Measurements from ENCODE around the gene AK4.

Gene AK4

DNA sequence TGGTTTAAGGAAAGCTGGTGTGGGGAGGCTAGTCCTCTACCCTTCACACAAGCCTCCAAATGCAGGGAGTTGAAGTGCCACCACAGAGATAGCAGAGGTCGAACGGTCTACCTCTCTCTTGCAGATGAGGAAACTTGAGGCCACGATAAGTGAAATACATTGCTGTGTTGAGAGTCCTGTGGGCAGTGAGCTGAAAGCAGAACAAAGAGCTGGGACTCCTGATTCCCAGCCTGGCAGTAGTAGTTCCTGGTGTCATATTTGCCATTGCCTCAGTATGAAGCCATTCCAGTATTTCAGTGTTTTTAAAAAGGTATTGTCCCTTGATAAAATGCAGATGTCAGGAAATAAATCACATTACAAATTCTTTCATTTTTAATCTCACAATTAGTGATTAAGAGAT is 28.6 kb downstream of the AK4 start:
- no peak for DNase-seq (ENCODE audit: low read depth, low spot score)

DNA sequence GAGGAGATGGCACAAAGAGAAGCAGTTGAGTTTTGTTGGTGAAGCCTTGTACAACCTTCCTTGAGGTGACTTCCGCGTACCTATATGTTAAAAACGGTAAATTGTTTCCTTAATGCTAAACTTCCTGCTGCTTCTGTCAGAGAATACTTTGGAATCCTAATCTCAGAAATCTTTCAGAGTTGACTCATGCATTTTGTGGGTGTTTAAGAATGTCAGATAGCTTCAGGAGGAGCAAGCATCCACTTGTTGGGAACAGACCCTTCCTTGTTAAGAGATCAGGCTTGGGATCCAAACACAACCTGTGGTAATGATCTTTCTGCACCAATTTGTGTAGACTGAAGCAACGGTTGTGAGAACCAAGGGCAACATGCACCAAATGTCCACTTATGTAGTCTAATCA is 29.5 kb downstream of the AK4 start:
- DNase-seq (ENCODE audit: low read depth, low spot score), result no peak

DNA sequence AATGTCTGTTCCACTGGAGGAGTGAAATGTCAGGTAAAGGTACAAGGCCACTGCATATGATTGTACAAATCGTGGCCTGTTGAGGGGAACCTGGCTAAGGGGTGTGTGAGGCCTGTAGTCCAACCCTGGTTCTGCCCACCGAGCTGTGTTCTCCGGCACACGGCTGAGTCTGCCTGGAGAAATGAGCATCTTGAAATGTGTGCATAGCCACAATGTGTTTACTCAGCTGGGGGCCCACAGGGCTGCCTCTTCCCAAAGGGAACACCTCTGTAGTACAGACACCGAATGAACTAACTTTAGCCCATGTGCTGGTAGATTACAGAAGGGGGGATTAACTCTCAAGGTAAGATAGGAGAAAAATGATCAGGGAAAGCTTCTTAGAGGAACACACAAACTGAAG is 30.2 kb downstream of the AK4 start:
- DNase-seq (ENCODE audit: low read depth, low spot score), result no peak

DNA sequence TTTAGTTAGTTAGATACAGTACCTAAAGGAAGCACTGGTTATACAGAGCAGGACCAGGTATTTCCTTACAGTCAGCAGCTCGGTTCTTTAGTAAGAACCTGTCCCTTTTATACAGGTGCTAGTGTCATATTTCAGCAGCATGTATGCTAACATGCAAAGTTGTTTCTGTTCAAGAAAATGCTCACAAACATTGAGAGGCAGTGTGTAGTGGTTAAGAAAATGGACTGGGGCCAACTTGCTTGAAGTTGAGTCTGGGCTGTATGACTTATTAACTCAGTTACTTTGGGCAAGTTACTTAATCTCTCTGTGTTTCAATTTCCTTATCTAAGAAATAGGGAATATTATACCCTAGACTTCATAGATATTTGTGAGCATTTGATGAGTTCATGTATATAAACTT is 31.1 kb downstream of the AK4 start:
- no peak for DNase-seq (ENCODE audit: low read depth, low spot score)

DNA sequence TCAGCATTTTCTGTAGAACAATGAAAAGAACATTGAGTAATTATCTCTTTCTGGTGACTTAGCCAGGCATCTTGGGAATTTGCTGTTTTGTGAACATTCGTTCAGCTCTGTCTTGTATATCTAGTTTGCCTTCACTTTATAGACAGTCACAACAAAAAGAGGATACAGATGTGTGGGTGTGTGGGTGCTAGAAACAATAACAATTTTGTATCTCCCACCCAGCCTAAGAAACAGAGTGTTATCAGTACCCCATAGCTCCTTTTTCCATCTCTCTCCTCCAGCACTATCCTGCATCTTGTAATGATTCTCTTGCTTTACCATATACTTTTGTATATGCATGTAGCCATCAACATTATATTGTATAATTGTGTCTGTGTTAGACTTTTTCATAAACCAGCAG is 33.0 kb downstream of the AK4 start:
- DNase-seq (ENCODE audit: low read depth, low spot score), result no peak

DNA sequence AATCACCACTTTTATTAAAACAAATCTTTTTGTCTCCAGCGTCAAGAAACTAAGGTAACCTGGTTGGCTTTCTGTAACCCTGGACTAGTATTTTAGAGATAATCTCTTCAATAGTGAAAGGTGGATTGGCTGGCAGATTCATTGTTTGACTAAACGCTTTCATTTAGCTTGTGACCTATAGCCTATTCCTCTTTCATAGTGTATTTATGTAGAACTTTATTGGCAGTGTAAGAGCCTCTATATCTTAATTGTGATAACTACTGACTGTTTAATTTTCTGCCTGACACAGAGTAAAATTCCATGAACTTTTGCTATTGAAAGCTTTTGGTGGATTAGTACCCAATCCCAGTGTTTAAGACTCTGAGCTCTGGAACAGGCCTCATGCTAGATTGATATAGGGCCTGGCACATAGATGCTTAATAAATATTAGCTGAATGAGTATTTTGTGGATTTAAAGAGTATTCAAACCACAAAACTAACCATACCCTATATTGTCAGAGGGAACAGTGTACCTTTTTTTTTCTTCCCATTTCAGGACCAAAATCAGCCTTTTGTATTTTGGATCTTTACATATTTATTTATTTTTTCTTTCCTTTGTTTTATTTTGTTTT is 34.8 kb downstream of the AK4 start:
- DNase-seq (ENCODE audit: low read depth, low spot score), result no peak

DNA sequence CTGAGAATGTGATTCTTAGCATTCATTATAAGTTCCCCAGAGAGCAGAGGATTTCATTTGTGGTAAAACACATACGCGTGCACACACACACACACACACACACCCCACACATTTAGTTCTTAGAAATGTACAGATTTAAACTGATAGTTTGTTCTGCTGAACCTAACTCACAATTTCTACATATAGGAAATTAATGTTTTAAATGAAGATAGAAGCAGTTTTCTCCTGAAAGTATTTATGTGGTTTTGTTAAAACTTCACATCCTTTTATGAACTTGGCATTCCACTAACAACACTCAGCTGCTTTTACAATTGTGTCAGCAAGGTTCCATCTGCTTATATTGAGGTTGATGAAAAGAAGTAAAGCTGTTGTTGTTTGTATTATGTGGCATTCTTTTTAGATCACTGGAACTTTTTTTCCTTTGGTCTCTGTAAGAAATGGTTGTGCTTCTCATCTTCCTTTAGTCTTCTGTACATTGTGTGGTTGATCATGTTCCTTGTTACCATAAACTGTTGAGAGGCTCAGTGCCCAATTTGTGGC is 41.6 kb downstream of the AK4 start:
- no peak for DNase-seq (ENCODE audit: low read depth, low spot score)

DNA sequence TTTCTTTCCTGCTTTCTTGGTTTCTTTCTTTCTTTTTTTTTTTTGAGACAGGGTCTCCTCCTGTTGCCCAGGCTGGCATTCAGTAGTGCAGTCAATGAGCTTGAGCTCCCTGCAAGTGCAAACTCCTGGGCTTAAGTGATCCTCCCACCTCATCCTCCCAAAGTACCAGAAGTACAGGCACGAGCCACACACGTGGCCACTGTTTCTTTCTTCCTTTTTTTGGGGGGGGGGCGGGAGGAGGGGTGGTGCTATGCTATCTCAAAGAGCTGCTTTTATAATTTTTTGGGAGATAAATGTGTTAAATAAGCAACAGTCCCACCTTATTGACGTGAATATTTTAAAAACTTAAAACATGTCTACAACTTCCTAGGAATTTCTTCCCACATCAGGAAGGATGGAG is 42.2 kb downstream of the AK4 start:
- no peak for DNase-seq (ENCODE audit: low read depth, low spot score)

DNA sequence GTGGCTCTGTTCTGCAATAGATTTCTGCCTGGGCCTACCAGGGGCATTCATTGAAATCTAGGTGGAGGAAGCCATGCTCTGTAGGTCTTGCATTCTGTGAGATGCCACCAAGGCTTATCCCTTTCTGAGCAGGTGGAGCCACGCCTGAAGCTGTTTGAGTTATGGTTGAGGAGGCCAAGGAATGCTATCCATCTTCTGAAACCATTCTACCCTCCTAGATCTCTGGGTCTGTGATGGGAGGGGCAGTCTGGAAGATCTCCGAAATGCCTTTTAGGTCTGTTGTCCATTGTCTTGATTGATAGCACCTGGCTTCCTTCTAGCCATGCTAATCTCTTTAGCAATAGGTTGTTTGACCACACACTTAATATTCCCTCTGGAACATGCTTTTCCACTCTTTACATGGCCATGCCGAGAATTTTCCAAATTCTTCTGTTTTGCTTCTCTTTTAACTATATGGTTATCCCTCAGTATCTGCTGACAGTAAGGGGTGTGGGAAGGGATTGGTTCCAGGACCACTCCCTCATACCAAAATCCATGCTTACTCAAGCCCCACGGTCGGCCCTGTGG is 45.2 kb downstream of the AK4 start:
- no peak for DNase-seq (ENCODE audit: low read depth, low spot score)

DNA sequence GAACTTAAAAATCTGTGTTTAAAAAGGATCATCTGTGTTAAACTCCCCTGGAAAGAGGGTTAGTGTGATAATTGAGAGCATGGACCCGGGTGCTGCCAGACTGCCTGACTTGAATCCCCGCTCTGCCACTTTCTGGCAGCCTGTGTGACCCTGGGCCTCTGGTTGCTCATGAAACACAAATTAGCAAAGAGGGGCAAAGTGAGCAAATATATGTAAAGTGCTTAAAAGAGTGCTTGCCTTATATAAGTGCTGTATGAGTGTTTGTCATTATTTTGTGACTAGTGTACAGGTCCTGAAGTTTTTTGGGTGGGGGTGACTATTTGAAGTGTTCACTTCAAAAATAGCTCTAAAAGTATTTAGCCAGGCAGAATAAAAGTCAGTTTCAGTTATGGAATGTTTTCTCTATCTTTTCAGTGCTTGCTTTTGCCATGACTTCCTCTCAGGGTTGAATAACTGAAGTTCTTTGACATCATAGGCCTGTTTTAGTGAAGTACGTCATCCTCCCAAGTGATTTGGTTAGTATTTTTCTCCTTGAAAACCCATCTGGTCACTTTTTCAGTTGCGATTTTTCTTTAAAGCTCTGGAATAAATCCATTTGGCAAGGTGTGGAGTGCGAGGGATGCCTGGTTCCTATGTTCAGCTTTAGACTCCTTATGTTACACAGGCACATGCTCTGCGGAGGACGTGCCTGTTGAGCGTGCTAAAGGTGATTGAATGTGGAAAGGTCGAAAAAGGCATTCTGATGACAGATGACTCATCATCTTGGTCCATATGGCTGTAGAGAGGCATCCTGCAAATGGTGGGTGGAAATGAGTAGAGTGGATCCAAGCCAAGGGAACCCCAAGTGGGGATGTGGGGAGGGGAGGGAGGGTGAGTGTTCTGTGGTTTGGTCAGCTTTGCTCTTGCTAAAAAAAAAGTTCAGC is 47.8 kb downstream of the AK4 start:
- no peak for DNase-seq (ENCODE audit: low read depth, low spot score)

DNA sequence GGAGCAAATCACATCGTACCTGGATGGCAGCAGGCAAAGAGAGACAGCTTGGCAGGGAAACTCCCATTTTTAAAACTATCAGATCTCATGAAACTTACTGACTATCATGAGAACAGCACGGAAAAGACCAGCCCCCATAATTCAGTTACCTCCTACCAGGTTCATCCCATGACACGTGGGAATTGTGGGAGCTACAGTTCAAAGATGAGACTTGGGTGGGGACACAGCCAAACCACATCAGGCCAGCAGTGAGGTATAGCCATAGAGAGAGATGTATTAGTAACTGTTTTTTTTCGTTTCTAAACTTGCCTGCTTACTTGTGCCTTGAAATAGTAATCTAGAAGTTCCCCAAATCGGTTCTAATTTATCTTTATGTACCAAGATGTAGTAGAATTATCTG is 48.9 kb downstream of the AK4 start:
- DNase-seq (ENCODE audit: low read depth, low spot score), result no peak

DNA sequence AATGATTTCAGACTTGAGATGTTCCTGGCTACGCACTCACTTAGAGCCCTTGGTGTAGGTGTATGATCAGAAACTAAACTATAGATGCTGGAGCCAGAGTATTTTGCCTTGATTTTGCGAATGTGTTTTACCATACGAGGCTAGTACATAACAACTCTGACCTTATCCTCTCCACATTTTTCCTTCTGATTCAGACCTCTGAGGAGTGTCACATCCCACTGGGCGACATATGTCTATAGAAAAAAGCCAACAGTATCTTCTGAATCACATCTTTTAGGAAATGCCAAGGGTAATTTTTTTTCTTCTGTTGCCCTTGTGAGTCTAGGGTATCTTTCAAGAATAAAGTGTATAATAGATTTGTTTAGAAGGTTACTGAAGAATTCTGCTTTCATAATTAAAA is 49.6 kb downstream of the AK4 start:
- no peak for DNase-seq (ENCODE audit: low read depth, low spot score)

DNA sequence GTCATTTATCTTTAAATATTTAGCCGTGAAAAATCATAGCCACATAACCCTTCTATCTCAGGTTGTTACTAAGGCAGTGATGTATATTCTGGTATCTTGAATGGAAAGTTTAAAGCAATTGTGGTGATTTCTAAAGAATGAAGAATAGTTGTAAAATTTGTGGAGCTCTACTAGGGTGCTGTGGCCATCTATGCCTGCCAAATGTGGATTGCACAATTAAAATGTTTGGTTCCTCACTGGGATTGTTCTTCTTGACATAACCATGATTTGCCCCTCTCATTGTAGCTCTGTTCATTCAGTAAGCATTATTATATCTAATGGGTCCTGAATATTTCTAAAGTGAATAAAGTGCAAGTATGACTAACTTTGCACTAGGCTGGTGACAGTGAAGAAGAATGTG is 50.1 kb downstream of the AK4 start:
- no peak for DNase-seq (ENCODE audit: low read depth, low spot score)

DNA sequence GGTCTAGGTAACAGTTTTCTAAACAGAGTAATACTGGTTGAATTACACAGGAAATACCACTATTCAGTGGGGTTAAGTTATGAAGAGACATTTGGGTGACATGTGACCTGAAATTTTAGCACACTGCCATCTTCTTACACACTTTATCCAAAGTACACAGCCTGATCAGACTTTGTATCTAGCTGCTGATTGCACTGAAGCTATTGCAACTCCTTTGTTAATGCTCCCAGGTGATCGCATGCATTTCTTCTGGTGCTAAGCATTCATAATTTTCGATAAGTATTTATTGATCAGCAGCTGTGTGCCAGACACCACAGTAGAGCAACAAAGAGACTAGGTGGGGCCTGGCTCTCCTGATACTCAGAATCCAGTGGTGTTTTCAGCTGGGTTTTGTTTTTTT is 52.4 kb downstream of the AK4 start:
- DNase-seq (ENCODE audit: low read depth, low spot score), result no peak

DNA sequence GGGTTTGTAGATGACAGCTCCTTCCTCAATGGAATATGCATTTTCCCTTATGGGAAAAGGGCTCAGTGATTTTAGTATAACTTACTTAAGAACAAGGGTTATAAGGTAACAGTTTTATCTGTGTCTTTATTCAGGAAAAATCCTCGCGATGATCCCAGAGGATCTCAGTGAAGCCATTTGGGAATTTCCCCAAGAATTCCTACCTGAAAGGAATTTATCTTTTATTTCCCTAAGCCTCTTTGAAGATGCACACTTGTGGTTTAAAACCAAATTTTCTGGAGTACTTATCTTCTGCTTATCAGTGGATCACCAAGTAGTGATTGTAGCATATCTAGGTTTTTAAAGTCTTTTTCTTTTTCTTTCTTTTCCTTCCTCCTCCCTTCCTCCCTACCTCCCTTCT is 58.8 kb downstream of the AK4 start:
- no peak for DNase-seq (ENCODE audit: low read depth, low spot score)

DNA sequence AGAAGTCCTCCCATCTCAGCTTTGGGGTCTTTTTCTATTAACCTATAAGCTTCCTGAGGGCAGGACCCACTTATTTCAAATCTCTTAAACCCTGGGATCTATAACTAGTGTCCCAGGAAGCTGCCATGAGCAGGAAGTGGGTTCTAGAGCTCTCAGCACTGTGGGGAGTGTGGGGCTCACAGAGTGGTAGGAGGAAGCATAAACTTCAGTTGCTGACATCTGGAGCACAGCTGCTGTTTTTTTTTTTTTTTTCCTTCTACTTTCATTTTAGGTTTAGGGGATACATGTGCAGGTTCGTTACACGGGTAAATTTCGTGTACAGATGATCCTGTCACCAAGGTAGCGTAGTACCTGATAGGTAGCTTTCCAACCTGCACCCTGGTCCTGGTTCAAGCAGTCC is 59.3 kb downstream of the AK4 start:
- no peak for DNase-seq (ENCODE audit: low read depth, low spot score)

DNA sequence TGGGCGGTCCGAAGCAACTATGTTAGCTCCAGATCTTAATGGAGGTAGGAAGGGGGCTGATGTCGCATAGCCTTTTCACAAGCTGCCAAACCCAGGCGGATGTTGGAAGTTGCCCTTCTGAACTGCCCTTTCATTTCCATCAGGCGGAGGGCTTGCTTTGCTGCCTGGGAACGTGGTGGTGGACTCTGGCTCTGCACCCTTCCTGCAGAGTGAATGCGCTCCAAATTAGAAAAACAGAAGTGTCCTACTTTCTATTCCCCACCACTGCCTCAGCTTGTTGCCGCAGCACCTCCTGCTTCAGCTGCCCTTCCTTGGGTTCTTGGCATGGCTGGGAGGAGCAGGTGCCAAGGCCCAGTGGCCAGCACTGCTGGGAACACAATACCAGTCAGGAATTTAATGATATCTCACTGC is 60.6 kb downstream of the AK4 start:
- no peak for DNase-seq (ENCODE audit: low read depth, low spot score)

DNA sequence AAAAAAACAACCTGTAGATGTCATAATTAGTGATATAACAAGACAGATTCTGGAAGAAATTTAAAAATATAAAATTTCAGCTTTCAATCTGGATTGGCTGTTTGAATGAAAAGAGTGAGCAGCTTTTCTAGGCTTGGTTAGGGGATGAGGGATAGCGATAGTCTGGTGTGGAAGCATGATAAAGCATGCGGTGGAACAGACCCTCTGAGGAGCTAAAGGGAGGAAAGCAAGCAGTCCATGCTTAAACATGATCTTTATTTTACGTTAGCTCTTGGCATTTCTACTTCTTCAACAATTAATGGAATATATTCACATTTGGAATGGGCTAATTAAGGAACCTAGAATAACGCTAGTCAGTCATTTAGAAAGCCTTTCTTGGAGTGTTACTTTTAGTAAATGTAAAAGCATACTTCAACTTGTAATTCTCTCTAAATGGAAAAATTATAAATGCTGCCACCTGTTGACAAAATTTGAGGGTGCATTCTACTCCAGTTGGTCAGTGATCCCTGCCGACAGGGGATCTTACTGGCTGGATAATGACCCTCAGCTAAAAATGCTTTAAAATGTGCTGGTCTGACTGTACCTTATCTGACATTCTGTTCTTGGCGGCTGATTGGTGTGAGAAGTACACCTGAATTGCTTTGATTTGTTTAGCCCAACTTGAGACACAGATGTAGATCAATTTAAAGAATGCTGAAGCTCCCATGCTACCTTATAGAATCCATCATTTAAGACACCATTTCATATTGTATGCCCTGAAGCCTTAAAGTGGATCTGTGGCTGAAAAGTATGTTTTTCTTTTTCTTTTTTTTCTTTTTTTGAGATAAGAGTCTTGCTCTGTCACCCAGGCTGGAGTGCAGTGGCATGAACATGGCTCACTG is 61.2 kb downstream of the AK4 start:
- peak; percentile 26 for DNase-seq (ENCODE audit: low read depth, low spot score)

DNA sequence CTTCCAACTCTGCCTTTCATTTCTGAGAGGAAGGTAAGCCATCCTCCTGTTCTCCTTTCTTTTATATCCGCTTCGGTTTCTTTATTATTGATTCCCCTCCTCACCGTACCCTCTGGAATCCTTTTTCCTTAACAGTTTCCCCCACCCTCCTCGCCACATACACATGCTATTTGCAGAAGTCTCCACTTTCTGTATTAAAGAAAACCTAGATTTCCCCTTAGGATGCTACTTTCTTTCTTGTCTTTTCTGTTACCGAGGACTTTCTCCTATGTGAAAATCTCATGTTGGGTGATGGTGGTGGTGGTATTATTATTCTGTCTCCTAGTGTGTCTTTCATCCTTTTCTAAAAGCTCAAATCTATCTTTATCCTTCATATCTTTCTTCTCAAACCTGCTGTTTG is 62.3 kb downstream of the AK4 start:
- DNase-seq (ENCODE audit: low read depth, low spot score), result no peak

DNA sequence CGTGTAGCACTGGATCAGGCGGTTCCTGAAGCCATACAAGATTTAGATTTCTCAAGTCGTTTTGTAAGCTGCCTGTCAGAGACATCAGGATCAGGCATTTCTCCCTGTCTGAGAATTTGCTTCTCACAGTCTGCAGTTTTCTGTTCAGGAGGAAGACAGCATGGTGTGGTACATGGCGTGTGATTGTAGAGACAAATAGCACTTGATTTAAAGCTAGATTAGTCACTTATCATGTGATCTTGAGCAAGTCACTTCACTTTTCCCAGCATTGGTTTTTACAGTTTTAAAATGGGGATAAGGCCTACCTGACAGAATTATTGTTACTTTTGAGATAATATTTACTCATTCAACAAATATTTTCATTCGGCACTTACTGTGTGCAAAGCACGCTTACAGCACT is 63.3 kb downstream of the AK4 start:
- DNase-seq (ENCODE audit: low read depth, low spot score), result no peak

DNA sequence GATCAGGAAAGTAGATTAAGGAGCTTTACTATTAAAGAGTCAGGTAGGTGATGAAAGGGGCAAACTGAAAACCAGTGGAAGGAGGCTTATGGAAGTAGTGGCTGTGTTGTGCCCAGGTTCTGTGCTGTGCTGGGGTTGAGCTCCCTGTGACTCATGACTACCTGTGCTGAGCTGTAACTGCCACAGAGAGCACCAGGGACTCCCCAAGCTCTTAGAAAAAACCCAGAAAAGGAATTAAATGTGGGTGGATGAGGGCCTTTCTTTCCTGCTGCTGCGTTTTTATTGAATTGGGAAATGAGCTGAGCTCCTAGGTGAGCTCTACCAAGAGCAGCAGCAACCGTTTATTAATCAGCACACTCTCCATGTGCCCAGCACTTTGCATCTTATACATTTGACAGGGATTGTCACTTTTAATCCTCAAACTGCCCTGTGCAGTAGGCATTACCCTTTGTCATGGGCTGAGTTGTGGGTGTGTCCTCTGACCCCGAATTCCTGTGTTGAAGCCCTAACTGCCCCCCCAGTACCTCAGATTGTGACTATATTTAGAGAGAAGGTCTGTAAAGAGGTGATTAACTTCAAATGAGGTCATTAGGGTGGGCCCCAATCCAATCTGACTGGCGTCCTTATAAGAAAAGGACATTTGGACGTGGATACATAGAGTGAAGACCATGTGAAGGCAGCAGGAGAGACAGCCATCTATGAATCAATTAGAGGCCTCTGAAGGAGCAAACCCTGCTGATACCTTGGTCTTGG is 65.4 kb downstream of the AK4 start:
- DNase-seq (ENCODE audit: low read depth, low spot score), result no peak

Measured in smooth muscle cell of the brain vasculature (primary cell).